PC-9 (cell line): ENCODE measurements around the gene DDO.

Source experiments
- CTCF ChIP-seq: fragments of 200-600 bp; sonication (generic); conservative IDR thresholded peaks from 2 replicates; pipeline ENCODE4 v1.6.1; 2017; ENCODE audit warnings: mixed run types, antibody characterized with exemption, mild to moderate bottlenecking, moderate library complexity
- EZH2 ChIP-seq: fragments of 200-600 bp; sonication (generic); IDR thresholded peaks from 2 replicates; pipeline ENCODE4 v1.8.0; 2017; ENCODE audit warnings: antibody characterized with exemption, low read depth

- TF ChIP-seq CTCF (no peak), EZH2 (no peak)
Measured at GRCh38 chr6:110392727-110393126, 22.6 kb downstream of the DDO start.
